GM12878 (cell line): ENCODE data around the gene ZNF646. TPM values are rescaled to one million over a fixed set of nuclear protein-coding genes. Genes with fewer than 3 reads are reported as not detected.

ENCODE experiments used
- ATAC-seq: fragments of 200-7000 bp; cut with Tn5 transposase; 3 replicates; pipeline ENCODE4 v1.9.1; 2020; ENCODE audit warnings: mild to moderate bottlenecking, moderate library complexity
- BruUV-seq: library from RNA; stranded (reverse); fragments of 400-500 nt; replicated peaks from 2 replicates; lab custom pipeline; 2021; lab: Mats Ljungman, UMichigan
- CTCF ChIA-PET: fragments of 300-600 bp; sonication (Branson Sonifier 250); formaldehyde crosslinking; extraction: SDS; loops from one replicate; lab custom pipeline; 2021; ENCODE audit warnings: inconsistent platforms; lab: Yijun Ruan, JAX
- POLR2A ChIA-PET: fragments of 350-600 bp; formaldehyde crosslinking; extraction: SDS; loops from one replicate; lab custom pipeline; 2021; ENCODE audit warnings: inconsistent platforms; lab: Charles Lee
- RAD21 ChIA-PET: fragments of 300-600 bp; sonication (Branson Sonifier 250); formaldehyde crosslinking; loops from one replicate; lab custom pipeline; 2023; ENCODE audit warnings: antibody characterized with exemption; ENCODE audit not compliant: unreplicated experiment; lab: Charles Lee
- SMC1A ChIA-PET: fragments of 300-600 bp; sonication (Branson Sonifier 250); formaldehyde crosslinking; loops from one replicate; lab custom pipeline; 2023; ENCODE audit not compliant: unreplicated experiment, uncharacterized antibody; lab: Charles Lee
- DNase-seq: peaks from one replicate; pipeline ENCODE4 v3.0.0-alpha.2; 2011; ENCODE audit warnings: low read depth, low spot score
- FAIRE-seq: peaks from 3 replicates; lab custom pipeline; 2011; peaks lifted over from hg19 to GRCh38; lab: Jason Lieb, UNC
- H2AFZ ChIP-seq: 2 replicates; pipeline ENCODE4 v1.6.0; 2011; ENCODE audit warnings: low read depth, low read length, control low read depth; ENCODE audit not compliant: control insufficient read depth
- H3K27ac ChIP-seq: 2 replicates; pipeline ENCODE4 v1.5.1; 2011; ENCODE audit warnings: control low read depth; ENCODE audit not compliant: control insufficient read depth, insufficient read depth
- H3K27me3 ChIP-seq, 2 experiments: replicated peaks in 1 of 2; 2 replicates each; pipeline versions ENCODE4 v1.6.0 to v1.6.1; 2011; ENCODE audit warnings: low read length in 1 of 2; ENCODE audit not compliant: control insufficient read depth in 2 of 2, insufficient read depth in 2 of 2
- H3K36me3 ChIP-seq, 2 experiments: 2 replicates each; pipeline ENCODE4 v1.5.1; 2011; ENCODE audit warnings: low read length in 1 of 2; ENCODE audit not compliant: control insufficient read depth in 2 of 2, insufficient read depth in 2 of 2
- H3K4me1 ChIP-seq: 2 replicates; pipeline ENCODE4 v1.6.1; 2011; ENCODE audit warnings: mild to moderate bottlenecking, low read length, moderate library complexity, mixed read lengths; ENCODE audit not compliant: control insufficient read depth, insufficient read depth
- H3K4me2 ChIP-seq: 2 replicates; pipeline ENCODE4 v1.6.0; 2011; ENCODE audit warnings: control low read depth; ENCODE audit not compliant: control insufficient read depth, insufficient read depth
- H3K4me3 ChIP-seq: fragments of 200-600 bp; sonication (generic); 2 replicates; pipeline ENCODE4 v1.5.1; 2016
- H3K79me2 ChIP-seq: 2 replicates; pipeline ENCODE4 v1.6.0; 2011; ENCODE audit warnings: low read length; ENCODE audit not compliant: control insufficient read depth, insufficient read depth
- H3K9ac ChIP-seq: 2 replicates; pipeline ENCODE4 v1.8.0; 2011; ENCODE audit warnings: low read length, control low read depth, mixed read lengths; ENCODE audit not compliant: control insufficient read depth, insufficient read depth
- H3K9me3 ChIP-seq: replicated peaks from 3 replicates; pipeline ENCODE4 v1.5.1; 2011; ENCODE audit warnings: mild to moderate bottlenecking, low read length; ENCODE audit not compliant: control insufficient read depth, insufficient read depth
- H4K20me1 ChIP-seq: 2 replicates; pipeline ENCODE4 v1.6.0; 2011; ENCODE audit not compliant: control insufficient read depth, insufficient read depth
- ATF7 ChIP-seq: fragments of 450-650 bp; IDR thresholded peaks from 2 replicates; pipeline ENCODE4 v1.6.1; 2016; ENCODE audit warnings: low read depth, mild to moderate bottlenecking
- BRCA1 ChIP-seq: IDR thresholded peaks from 2 replicates; pipeline ENCODE4 v1.6.1; 2011; ENCODE audit warnings: low read depth, low read length, improper control_type of control experiment
- CREM ChIP-seq: IDR thresholded peaks from 2 replicates; pipeline ENCODE4 v1.6.1; 2014; ENCODE audit warnings: antibody characterized with exemption, low read depth
- EGR1 ChIP-seq, 2 experiments: IDR thresholded peaks; 1 replicate in 1 of 2; 2 replicates in 1 of 2; pipeline ENCODE4 v1.6.1; 2011 to 2012; ENCODE audit warnings: low read depth in 2 of 2, low read length in 2 of 2, borderline replicate concordance in 1 of 2, mild to moderate bottlenecking in 1 of 2, moderate library complexity in 1 of 2
- HCFC1 ChIP-seq: fragments of 150-350 bp; IDR thresholded peaks from 2 replicates; pipeline ENCODE4 v1.6.1; 2014; ENCODE audit warnings: low read length
- KDM1A ChIP-seq: fragments of 200-600 bp; sonication (generic); IDR thresholded peaks from 2 replicates; pipeline ENCODE4 v1.6.1; 2016; ENCODE audit warnings: borderline replicate concordance
- MTA3 ChIP-seq: IDR thresholded peaks from 2 replicates; pipeline ENCODE4 v1.6.1; 2012; ENCODE audit warnings: low read length, inconsistent platforms, borderline replicate concordance
- PML ChIP-seq: IDR thresholded peaks from 2 replicates; pipeline ENCODE4 v1.6.1; 2012; ENCODE audit warnings: low read length, inconsistent platforms
- RBBP5 ChIP-seq: fragments of 200-600 bp; sonication (generic); conservative IDR thresholded peaks from 2 replicates; pipeline ENCODE4 v1.6.1; 2016
- SMAD5 ChIP-seq: IDR thresholded peaks from 2 replicates; pipeline ENCODE4 v1.6.1; 2016; ENCODE audit warnings: antibody characterized with exemption, low read depth
- SREBF2 ChIP-seq: IDR thresholded peaks from 2 replicates; pipeline ENCODE4 v1.6.1; 2012; ENCODE audit warnings: mild to moderate bottlenecking, low read length
- SUZ12 ChIP-seq: fragments of 200-600 bp; sonication (generic); IDR thresholded peaks from one replicate; pipeline ENCODE4 v1.6.1; 2018; ENCODE audit warnings: antibody characterized with exemption, mild to moderate bottlenecking; ENCODE audit not compliant: unreplicated experiment
- WGBS: methylation state at CpG from one replicate; pipeline ENCODE4 v1.1.6; 2016; ENCODE audit warnings: low lambda C conversion rate; ENCODE audit not compliant: insufficient replicate concordance, insufficient coverage; ENCODE audit errors: missing lambda C conversion rate; 5-methylcytosine and 5-hydroxymethylcytosine counted together
- in situ Hi-C: fragments of 300-500 bp; cut with MboI; formaldehyde crosslinking; loops from 9 replicates; pipeline ENCODE4 v1.14.3; 2018; ENCODE audit warnings: mixed read lengths
- intact Hi-C: fragments of 100-400 bp; cut with micrococcal nuclease; formaldehyde crosslinking; loops from one replicate; pipeline ENCODE4 v1.14.2; 2022; ENCODE audit not compliant: unreplicated experiment
- polyA plus RNA-seq, 11 experiments: library from polyadenylated mRNA; depleted of rRNA in 4 of 11; unstranded in 6 of 11; stranded (reverse) in 5 of 11; fragments of >200 nt; fragmentation: Nextera tagmentation in 4 of 11; fragmentation: Illumina TruSeq in 1 of 11; extraction: Ambion mirVana in 4 of 11; extraction: Trizol in 1 of 11; gene quantifications; 1 replicate in 1 of 11; 2 replicates in 10 of 11; pipeline versions ENCODE4 v1.2.1 to v1.2.3, GENCODE V29; 2011 to 2016; ENCODE audit warnings: inconsistent platforms in 2 of 11, missing spikeins in 2 of 11, low read depth in 1 of 11
- total RNA-seq, 4 experiments: library from RNA; depleted of rRNA in 3 of 4; stranded (reverse); fragments of >200 nt in 3 of 4; fragmentation: Illumina TruSeq in 1 of 4; extraction: Trizol in 1 of 4; gene quantifications; 2 replicates each; pipeline versions ENCODE4 v1.2.1 to v1.2.3, GENCODE V29; 2013 to 2021
- TF ChIP-seq, protein P1 (sequence below), 3 experiments: IDR thresholded peaks in 2 of 3; conservative IDR thresholded peaks in 1 of 3; 2 replicates each; pipeline ENCODE4 v1.5.1; 2011; ENCODE audit warnings: low read depth in 3 of 3, low read length in 3 of 3, mild to moderate bottlenecking in 3 of 3, control low read depth in 2 of 3, moderate library complexity in 2 of 3, inconsistent platforms in 1 of 3, mixed read lengths in 1 of 3; ENCODE audit not compliant: control insufficient read depth in 2 of 3, insufficient read depth in 1 of 3; ENCODE audit errors: extremely low read depth in 1 of 3
- TF ChIP-seq, protein P2 (sequence below): IDR thresholded peaks from 2 replicates; pipeline ENCODE4 v1.6.1; 2012; ENCODE audit warnings: low read depth, low read length, improper control_type of control experiment
- TF ChIP-seq, protein P3 (sequence below): IDR thresholded peaks from 2 replicates; pipeline ENCODE4 v1.6.1; 2012; ENCODE audit warnings: low read length, inconsistent platforms
- TF ChIP-seq, protein P4 (sequence below): IDR thresholded peaks from 2 replicates; pipeline ENCODE4 v1.6.1; 2011; ENCODE audit warnings: low read depth, mild to moderate bottlenecking, low read length, moderate library complexity, borderline replicate concordance; ENCODE audit errors: extremely low read depth
- TF ChIP-seq, protein P5 (sequence below): fragments of 450-650 bp; IDR thresholded peaks from 2 replicates; pipeline ENCODE4 v1.6.1; 2016; ENCODE audit warnings: mild to moderate bottlenecking

Gene ZNF646
- total and polyA plus RNA-seq, 10 of the 15 experiments (the other 5 are each of a cell fraction or from before 2014, with no cell fraction given) = 0.10 to 21.8 (median 6.4) TPM

DNA sequence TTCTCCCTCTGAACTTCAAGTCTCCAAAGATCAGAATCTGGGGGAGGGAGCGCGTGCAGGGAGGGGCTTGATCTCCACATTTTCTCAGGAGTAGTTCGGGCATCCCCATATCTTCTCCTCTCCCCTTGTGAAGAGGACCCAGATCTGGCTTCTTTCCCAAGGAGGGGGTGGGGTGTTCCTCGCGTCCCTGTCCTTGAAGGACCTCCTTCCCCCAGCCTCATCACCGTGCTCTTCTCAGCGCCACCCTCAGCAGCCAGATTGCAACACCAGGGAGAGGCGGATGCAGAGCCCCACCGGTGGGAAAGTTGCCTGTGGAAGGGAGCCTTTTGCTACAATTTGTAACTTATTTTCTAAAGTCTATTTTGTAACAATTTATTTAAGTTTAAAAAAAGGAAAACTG, 8.9 kb downstream of the ZNF646 start (continued):
- TF ChIP-seq, protein P1, sequence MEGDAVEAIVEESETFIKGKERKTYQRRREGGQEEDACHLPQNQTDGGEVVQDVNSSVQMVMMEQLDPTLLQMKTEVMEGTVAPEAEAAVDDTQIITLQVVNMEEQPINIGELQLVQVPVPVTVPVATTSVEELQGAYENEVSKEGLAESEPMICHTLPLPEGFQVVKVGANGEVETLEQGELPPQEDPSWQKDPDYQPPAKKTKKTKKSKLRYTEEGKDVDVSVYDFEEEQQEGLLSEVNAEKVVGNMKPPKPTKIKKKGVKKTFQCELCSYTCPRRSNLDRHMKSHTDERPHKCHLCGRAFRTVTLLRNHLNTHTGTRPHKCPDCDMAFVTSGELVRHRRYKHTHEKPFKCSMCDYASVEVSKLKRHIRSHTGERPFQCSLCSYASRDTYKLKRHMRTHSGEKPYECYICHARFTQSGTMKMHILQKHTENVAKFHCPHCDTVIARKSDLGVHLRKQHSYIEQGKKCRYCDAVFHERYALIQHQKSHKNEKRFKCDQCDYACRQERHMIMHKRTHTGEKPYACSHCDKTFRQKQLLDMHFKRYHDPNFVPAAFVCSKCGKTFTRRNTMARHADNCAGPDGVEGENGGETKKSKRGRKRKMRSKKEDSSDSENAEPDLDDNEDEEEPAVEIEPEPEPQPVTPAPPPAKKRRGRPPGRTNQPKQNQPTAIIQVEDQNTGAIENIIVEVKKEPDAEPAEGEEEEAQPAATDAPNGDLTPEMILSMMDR (IDR thresholded peaks at IDR 0.05 in 2 of 3, conservative IDR thresholded peaks at IDR 0.05 in 1 of 3; ENCODE audit: control insufficient read depth in 2 of 3, extremely low read depth in 1 of 3, insufficient read depth in 1 of 3, low read depth in 3 of 3, low read length in 3 of 3) = no peak
- TF ChIP-seq PML (no peak), SMAD5 (no peak), SUZ12 (no peak), EGR1 (IDR thresholded peaks at IDR 0.05; ENCODE audit: borderline replicate concordance in 1 of 2, low read depth in 2 of 2, low read length in 2 of 2) (no peak), ATF7 (no peak), HCFC1 (no peak), CREM (no peak)
- TF ChIP-seq, protein P2, sequence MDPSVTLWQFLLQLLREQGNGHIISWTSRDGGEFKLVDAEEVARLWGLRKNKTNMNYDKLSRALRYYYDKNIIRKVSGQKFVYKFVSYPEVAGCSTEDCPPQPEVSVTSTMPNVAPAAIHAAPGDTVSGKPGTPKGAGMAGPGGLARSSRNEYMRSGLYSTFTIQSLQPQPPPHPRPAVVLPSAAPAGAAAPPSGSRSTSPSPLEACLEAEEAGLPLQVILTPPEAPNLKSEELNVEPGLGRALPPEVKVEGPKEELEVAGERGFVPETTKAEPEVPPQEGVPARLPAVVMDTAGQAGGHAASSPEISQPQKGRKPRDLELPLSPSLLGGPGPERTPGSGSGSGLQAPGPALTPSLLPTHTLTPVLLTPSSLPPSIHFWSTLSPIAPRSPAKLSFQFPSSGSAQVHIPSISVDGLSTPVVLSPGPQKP = no peak

DNA sequence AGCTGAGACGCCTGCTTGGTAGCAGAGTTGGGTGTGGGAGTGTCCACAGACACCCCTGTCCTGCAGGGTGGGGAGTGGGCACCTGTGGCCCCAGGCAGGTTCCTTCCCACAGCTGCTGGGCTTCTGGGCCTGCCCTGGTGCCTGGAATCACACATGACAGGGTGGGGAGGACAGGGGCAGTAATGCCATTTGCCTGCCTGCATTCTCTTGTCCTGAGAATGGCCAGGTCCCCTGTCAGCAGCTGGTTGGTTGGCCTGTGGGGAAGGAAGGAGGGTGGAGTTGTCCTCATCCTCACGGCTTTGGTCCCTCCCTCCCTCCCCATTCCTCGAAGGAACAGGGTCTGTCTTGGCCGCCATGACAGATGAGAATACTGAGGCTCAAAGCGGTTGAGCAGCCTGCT, 9.3 kb downstream of the ZNF646 start:
- ChIA-PET CTCF (interaction anchor here (1.3 kb wide), 1 partner anchor 58 kb away, joined by 3 read pairs; no protein-coding TSS in a partner anchor), POLR2A (no interaction called here), RAD21 (no interaction called here), SMC1A (no interaction called here)
- Histone ChIP-seq H3K27me3 (no peaks in the 10 kb centered on the region), H2AFZ (no peak overlapping the region), H3K27ac (no peak overlapping the region), H3K36me3 (peaks cover 0 to 6% of the 10 kb centered on the region in 2 experiments; a peak in 3 of 4 replicates), H3K4me2 (no peak overlapping the region), H3K4me1 (no peaks in the 10 kb centered on the region), H3K79me2 (no peaks in the 10 kb centered on the region), H4K20me1 (no peaks in the 10 kb centered on the region; the same call in 1 of the 2 replicates), H3K9ac (no peak overlapping the region), H3K4me3 (no peak overlapping the region), H3K9me3 (no peaks in the 10 kb centered on the region)
- intact Hi-C loops = no loop called here
- ATAC-seq (no peak), DNase-seq (no peak), FAIRE-seq (no peak)
- BruUV-seq = no TSS peak
- in situ Hi-C loops = no loop called here
- WGBS = 100% methylated on average over 2 of the region's 5 CpGs
- no peak for TF ChIP-seq KDM1A
- TF ChIP-seq SREBF2 = no peak
- TF ChIP-seq, protein P3, sequence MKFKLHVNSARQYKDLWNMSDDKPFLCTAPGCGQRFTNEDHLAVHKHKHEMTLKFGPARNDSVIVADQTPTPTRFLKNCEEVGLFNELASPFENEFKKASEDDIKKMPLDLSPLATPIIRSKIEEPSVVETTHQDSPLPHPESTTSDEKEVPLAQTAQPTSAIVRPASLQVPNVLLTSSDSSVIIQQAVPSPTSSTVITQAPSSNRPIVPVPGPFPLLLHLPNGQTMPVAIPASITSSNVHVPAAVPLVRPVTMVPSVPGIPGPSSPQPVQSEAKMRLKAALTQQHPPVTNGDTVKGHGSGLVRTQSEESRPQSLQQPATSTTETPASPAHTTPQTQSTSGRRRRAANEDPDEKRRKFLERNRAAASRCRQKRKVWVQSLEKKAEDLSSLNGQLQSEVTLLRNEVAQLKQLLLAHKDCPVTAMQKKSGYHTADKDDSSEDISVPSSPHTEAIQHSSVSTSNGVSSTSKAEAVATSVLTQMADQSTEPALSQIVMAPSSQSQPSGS = no peak
- no peak for TF ChIP-seq RBBP5
- TF ChIP-seq SMAD5 = no peak
- TF ChIP-seq, protein P4, sequence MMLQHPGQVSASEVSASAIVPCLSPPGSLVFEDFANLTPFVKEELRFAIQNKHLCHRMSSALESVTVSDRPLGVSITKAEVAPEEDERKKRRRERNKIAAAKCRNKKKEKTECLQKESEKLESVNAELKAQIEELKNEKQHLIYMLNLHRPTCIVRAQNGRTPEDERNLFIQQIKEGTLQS = no peak
- TF ChIP-seq MTA3 = no peak
- TF ChIP-seq, protein P5, sequence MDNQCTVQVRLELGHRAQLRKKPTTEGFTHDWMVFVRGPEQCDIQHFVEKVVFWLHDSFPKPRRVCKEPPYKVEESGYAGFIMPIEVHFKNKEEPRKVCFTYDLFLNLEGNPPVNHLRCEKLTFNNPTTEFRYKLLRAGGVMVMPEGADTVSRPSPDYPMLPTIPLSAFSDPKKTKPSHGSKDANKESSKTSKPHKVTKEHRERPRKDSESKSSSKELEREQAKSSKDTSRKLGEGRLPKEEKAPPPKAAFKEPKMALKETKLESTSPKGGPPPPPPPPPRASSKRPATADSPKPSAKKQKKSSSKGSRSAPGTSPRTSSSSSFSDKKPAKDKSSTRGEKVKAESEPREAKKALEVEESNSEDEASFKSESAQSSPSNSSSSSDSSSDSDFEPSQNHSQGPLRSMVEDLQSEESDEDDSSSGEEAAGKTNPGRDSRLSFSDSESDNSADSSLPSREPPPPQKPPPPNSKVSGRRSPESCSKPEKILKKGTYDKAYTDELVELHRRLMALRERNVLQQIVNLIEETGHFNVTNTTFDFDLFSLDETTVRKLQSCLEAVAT = no peak
- TF ChIP-seq BRCA1 = no peak
